GM23338 (cell line): ENCODE measurements around the gene XYLB.

Experiments used
- EZH2 ChIP-seq: fragments of 200-600 bp; sonication (generic); IDR thresholded peaks from one replicate; pipeline ENCODE4 v1.8.0; 2017; ENCODE audit warnings: antibody characterized with exemption, mild to moderate bottlenecking, low read depth; ENCODE audit not compliant: unreplicated experiment
- TF ChIP-seq, protein P1 (sequence below), 2 experiments: fragments of 200-600 bp in 1 of 2; sonication (generic) in 1 of 2; conservative IDR thresholded peaks; 2 replicates each; pipeline versions ENCODE4 v1.5.1 to v1.6.1; 2016 to 2017; ENCODE audit warnings: antibody characterized with exemption in 2 of 2, low read depth in 2 of 2, mild to moderate bottlenecking in 2 of 2, moderate library complexity in 1 of 2

DNA sequence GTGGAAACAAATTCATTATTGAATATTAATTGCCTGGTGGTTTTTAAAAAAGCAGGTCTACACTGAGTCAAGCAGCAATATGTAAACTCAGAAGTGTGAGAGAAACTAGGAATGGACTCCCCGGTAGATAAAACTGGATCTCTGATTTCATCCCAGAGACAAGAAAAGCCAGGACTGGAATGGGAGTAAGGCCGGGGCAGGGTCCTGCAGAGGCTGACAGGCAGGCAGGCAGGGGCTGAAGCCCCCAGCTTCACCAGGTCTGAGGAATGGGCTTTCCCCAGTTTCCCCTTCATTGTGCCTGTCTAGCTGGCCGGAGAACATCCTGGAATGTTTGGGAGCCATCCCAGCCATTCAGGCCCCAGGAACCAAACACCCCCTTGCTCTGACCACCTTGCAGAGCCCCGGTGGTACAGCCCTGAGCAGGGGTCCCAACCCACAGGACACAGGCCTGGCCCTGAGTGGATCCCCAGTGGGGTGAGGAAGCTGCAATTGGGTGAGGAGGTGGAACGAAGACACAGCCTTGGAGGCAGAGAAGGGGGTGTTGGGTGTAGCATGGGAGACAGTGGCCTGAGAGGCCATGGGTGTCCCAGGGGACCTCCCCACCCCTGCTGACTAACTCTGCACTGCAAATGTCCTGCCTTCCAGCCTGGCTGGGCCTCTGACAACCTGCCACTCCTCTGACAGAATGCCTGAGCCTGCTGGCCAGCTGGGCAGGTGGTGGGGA lies 31.7 kb upstream of the XYLB start:
- TF ChIP-seq, protein P1, sequence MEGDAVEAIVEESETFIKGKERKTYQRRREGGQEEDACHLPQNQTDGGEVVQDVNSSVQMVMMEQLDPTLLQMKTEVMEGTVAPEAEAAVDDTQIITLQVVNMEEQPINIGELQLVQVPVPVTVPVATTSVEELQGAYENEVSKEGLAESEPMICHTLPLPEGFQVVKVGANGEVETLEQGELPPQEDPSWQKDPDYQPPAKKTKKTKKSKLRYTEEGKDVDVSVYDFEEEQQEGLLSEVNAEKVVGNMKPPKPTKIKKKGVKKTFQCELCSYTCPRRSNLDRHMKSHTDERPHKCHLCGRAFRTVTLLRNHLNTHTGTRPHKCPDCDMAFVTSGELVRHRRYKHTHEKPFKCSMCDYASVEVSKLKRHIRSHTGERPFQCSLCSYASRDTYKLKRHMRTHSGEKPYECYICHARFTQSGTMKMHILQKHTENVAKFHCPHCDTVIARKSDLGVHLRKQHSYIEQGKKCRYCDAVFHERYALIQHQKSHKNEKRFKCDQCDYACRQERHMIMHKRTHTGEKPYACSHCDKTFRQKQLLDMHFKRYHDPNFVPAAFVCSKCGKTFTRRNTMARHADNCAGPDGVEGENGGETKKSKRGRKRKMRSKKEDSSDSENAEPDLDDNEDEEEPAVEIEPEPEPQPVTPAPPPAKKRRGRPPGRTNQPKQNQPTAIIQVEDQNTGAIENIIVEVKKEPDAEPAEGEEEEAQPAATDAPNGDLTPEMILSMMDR (conservative IDR thresholded peaks at IDR 0.05; ENCODE audit: low read depth in 2 of 2) = no peak
- no peak for TF ChIP-seq EZH2
